Activated CD4-positive, alpha-beta T cell treated with anti-CD3 and anti-CD28 coated beads, Interleukin-2, amount 50 U/mL, for 16 hours (primary cell): Measurements from ENCODE around the gene CENPQ.
A peak's percentile ranks its signal among the peaks of the same experiment; 100 is the strongest.
"Not testable (repeated sequence)": the region's sequence is repeated elsewhere in the genome, so short reads cannot be mapped to it uniquely, and the experiment has no call there.

Source experiments
- DNase-seq: peaks from one replicate; pipeline ENCODE4 v3.0.0-alpha.2; 2020

Gene CENPQ

GRCh38 chr6:49462927-49463611, at the start of gene CENPQ, which contains the start of gene MMUT:
Gene CENPQ, plus strand, starts transcription at chr6:49463370. Its CDS starts 6,807 bp downstream, at chr6:49470177.
Gene MMUT, minus strand, starts transcription at chr6:49463253. Its CDS starts 3,787 bp downstream, at chr6:49459466.
- peak; percentile 96 for DNase-seq

- DNase-seq: no peak
Observed at GRCh38 chr6:49415358-49415757, 47.8 kb upstream of the CENPQ start.

GRCh38 chr6:49416195-49416594, 47.0 kb upstream of the CENPQ start:
- DNase-seq: no peak

GRCh38 chr6:49423817-49424216, 39.4 kb upstream of the CENPQ start:
- DNase-seq: no peak

GRCh38 chr6:49430187-49430586, 33.0 kb upstream of the CENPQ start:
- DNase-seq: no peak

- DNase-seq: no peak
Observed at GRCh38 chr6:49430866-49431265, 32.3 kb upstream of the CENPQ start.

GRCh38 chr6:49453221-49453620, 9.9 kb upstream of the CENPQ start:
- no peak for DNase-seq

- peak; percentile 12 for DNase-seq
Observed at GRCh38 chr6:49454787-49455709, 8.1 kb upstream of the CENPQ start.

GRCh38 chr6:49457771-49458170, 5.4 kb upstream of the CENPQ start:
- no peak for DNase-seq

- DNase-seq: no peak
Observed at GRCh38 chr6:49462071-49462470, 1.1 kb upstream of the CENPQ start.

- DNase-seq: no peak
Observed at GRCh38 chr6:49462599-49462926, 607 bp upstream of the CENPQ start.

GRCh38 chr6:49463612-49463967, 420 bp downstream of the CENPQ start:
- DNase-seq: no peak

- DNase-seq: no peak
Observed at GRCh38 chr6:49464691-49465090, 1.5 kb downstream of the CENPQ start.

- DNase-seq: no peak
Observed at GRCh38 chr6:49468042-49468441, 4.9 kb downstream of the CENPQ start.

GRCh38 chr6:49476564-49476963, 13.4 kb downstream of the CENPQ start:
- not testable (repeated sequence) for DNase-seq

- DNase-seq: no peak
Observed at GRCh38 chr6:49479308-49479970, 16.3 kb downstream of the CENPQ start.

GRCh38 chr6:49481846-49482245, 18.7 kb downstream of the CENPQ start:
- not testable (repeated sequence) for DNase-seq

- DNase-seq: not testable (repeated sequence)
Observed at GRCh38 chr6:49483380-49483779, 20.2 kb downstream of the CENPQ start.

- no peak for DNase-seq
Observed at GRCh38 chr6:49490633-49491032, 27.5 kb downstream of the CENPQ start.

GRCh38 chr6:49497304-49497703, 34.1 kb downstream of the CENPQ start:
- no peak for DNase-seq

- DNase-seq: no peak
Observed at GRCh38 chr6:49499126-49499525, 36.0 kb downstream of the CENPQ start.

GRCh38 chr6:49499623-49500022, 36.5 kb downstream of the CENPQ start, which contains the start of gene GLYATL3:
Gene GLYATL3, plus strand, starts transcription at chr6:49499923. Its CDS starts 12,068 bp downstream, at chr6:49511991.
- no peak for DNase-seq

- no peak for DNase-seq
Observed at GRCh38 chr6:49504666-49505065, 41.5 kb downstream of the CENPQ start.
